Measurements from ENCODE around the gene LTBP3. TPM values are rescaled to one million over a fixed set of nuclear protein-coding genes. Genes with fewer than 3 reads are reported as not detected.

LTBP3 gene
- total and polyA plus RNA-seq, 9 of the 15 experiments (the other 6 are each of a cell fraction or from before 2014, with no cell fraction given) = 0.06 to 20.5 (median 4.8) TPM

DNA sequence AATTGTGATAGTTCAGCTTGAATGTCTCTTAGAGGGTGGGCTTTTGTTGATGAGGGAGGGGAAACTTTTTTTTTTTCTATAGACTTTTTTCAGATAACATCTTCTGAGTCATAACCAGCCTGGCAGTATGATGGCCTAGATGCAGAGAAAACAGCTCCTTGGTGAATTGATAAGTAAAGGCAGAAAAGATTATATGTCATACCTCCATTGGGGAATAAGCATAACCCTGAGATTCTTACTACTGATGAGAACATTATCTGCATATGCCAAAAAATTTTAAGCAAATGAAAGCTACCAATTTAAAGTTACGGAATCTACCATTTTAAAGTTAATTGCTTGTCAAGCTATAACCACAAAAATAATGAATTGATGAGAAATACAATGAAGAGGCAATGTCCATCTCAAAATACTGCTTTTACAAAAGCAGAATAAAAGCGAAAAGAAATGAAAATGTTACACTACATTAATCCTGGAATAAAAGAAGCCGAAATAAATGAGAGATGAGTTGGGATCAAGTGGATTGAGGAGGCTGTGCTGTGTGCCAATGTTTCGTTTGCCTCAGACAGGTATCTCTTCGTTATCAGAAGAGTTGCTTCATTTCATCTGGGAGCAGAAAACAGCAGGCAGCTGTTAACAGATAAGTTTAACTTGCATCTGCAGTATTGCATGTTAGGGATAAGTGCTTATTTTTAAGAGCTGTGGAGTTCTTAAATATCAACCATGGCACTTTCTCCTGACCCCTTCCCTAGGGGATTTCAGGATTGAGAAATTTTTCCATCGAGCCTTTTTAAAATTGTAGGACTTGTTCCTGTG lies 55.4 kb downstream of the LTBP3 start (continued):
- TF ChIP-seq, protein P1, sequence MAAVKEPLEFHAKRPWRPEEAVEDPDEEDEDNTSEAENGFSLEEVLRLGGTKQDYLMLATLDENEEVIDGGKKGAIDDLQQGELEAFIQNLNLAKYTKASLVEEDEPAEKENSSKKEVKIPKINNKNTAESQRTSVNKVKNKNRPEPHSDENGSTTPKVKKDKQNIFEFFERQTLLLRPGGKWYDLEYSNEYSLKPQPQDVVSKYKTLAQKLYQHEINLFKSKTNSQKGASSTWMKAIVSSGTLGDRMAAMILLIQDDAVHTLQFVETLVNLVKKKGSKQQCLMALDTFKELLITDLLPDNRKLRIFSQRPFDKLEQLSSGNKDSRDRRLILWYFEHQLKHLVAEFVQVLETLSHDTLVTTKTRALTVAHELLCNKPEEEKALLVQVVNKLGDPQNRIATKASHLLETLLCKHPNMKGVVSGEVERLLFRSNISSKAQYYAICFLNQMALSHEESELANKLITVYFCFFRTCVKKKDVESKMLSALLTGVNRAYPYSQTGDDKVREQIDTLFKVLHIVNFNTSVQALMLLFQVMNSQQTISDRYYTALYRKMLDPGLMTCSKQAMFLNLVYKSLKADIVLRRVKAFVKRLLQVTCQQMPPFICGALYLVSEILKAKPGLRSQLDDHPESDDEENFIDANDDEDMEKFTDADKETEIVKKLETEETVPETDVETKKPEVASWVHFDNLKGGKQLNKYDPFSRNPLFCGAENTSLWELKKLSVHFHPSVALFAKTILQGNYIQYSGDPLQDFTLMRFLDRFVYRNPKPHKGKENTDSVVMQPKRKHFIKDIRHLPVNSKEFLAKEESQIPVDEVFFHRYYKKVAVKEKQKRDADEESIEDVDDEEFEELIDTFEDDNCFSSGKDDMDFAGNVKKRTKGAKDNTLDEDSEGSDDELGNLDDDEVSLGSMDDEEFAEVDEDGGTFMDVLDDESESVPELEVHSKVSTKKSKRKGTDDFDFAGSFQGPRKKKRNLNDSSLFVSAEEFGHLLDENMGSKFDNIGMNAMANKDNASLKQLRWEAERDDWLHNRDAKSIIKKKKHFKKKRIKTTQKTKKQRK (IDR thresholded peaks at IDR 0.05; ENCODE audit: borderline replicate concordance, low read depth, low read length) = no peak; the same call in 1 of the 2 replicates
- no peak for TF ChIP-seq PRMT5 (CRISPR knock-in tag; IDR thresholded peaks at IDR 0.05)
- peak; percentile 89; the same call in 1 of the 2 replicates for TF ChIP-seq ZNF695 (CRISPR knock-in tag; IDR thresholded peaks at IDR 0.05)
- TF ChIP-seq ESRRB (CRISPR knock-in tag; IDR thresholded peaks at IDR 0.05; ENCODE audit: borderline replicate concordance) = peak; percentile 92
- TF ChIP-seq, protein P2, sequence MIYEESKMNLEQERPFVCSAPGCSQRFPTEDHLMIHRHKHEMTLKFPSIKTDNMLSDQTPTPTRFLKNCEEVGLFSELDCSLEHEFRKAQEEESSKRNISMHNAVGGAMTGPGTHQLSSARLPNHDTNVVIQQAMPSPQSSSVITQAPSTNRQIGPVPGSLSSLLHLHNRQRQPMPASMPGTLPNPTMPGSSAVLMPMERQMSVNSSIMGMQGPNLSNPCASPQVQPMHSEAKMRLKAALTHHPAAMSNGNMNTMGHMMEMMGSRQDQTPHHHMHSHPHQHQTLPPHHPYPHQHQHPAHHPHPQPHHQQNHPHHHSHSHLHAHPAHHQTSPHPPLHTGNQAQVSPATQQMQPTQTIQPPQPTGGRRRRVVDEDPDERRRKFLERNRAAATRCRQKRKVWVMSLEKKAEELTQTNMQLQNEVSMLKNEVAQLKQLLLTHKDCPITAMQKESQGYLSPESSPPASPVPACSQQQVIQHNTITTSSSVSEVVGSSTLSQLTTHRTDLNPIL (CRISPR knock-in tag; IDR thresholded peaks at IDR 0.05) = peak; percentile 82
- TF ChIP-seq BRD9 (IDR thresholded peaks at IDR 0.05; ENCODE audit: low read depth, partially characterized antibody) = peak; percentile 40
- TF ChIP-seq CEBPG (CRISPR knock-in tag; IDR thresholded peaks at IDR 0.05) = peak; percentile 74
- peak in 1 of 2 experiments; percentile 81; a peak in 3 of 4 replicates for TF ChIP-seq CEBPG (tag; conservative IDR thresholded peaks at IDR 0.05 in 1 of 2, IDR thresholded peaks at IDR 0.05 in 1 of 2)
- 0 out of 2 replicates have a peak, but pooled peaks have one; percentile 9 for TF ChIP-seq ELF1 (tag; IDR thresholded peaks at IDR 0.05)
- TF ChIP-seq EHMT2 (IDR thresholded peaks at IDR 0.05) = no peak
- peak; percentile 91; the same call in 1 of the 2 replicates for TF ChIP-seq ZFP30 (CRISPR knock-in tag; IDR thresholded peaks at IDR 0.05; ENCODE audit: borderline replicate concordance)
- TF ChIP-seq, protein P3, sequence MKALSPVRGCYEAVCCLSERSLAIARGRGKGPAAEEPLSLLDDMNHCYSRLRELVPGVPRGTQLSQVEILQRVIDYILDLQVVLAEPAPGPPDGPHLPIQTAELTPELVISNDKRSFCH (CRISPR knock-in tag; IDR thresholded peaks at IDR 0.05) = no peak
- TF ChIP-seq, protein P3 (tag; IDR thresholded peaks at IDR 0.05) = no peak
- TF ChIP-seq, protein P4, sequence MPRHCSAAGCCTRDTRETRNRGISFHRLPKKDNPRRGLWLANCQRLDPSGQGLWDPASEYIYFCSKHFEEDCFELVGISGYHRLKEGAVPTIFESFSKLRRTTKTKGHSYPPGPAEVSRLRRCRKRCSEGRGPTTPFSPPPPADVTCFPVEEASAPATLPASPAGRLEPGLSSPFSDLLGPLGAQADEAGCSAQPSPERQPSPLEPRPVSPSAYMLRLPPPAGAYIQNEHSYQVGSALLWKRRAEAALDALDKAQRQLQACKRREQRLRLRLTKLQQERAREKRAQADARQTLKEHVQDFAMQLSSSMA (CRISPR knock-in tag; IDR thresholded peaks at IDR 0.05) = peak; percentile 39; the same call in 1 of the 2 replicates
- 0 out of 2 replicates have a peak, but pooled peaks have one; percentile 61 for TF ChIP-seq RBM14 (IDR thresholded peaks at IDR 0.05; ENCODE audit: borderline replicate concordance, insufficient read depth, low read depth, low read length)
- TF ChIP-seq ZNF175 (CRISPR knock-in tag; IDR thresholded peaks at IDR 0.05; ENCODE audit: low read depth) = 0 out of 2 replicates have a peak, but pooled peaks have one; percentile 36
- TF ChIP-seq, protein P5, sequence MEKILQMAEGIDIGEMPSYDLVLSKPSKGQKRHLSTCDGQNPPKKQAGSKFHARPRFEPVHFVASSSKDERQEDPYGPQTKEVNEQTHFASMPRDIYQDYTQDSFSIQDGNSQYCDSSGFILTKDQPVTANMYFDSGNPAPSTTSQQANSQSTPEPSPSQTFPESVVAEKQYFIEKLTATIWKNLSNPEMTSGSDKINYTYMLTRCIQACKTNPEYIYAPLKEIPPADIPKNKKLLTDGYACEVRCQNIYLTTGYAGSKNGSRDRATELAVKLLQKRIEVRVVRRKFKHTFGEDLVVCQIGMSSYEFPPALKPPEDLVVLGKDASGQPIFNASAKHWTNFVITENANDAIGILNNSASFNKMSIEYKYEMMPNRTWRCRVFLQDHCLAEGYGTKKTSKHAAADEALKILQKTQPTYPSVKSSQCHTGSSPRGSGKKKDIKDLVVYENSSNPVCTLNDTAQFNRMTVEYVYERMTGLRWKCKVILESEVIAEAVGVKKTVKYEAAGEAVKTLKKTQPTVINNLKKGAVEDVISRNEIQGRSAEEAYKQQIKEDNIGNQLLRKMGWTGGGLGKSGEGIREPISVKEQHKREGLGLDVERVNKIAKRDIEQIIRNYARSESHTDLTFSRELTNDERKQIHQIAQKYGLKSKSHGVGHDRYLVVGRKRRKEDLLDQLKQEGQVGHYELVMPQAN (IDR thresholded peaks at IDR 0.05; ENCODE audit: borderline replicate concordance) = 0 out of 2 replicates have a peak, but pooled peaks have one; percentile 52
- 0 out of 2 replicates have a peak, but pooled peaks have one; percentile 23 for TF ChIP-seq MTA3 (IDR thresholded peaks at IDR 0.05; ENCODE audit: borderline replicate concordance)
